Fibroblast of lung (primary cell): ENCODE results near the gene ROBO1. TPM values are rescaled to one million over a fixed set of nuclear protein-coding genes. Genes with fewer than 3 reads are reported as not detected.

Experiments used
- DNase-seq, 2 donors: peaks; one replicate each; pipeline versions ENCODE4 v3.0.0 to v3.0.0-alpha.2; 2010; ENCODE audit warnings: low read depth in 2 of 2
- H2AFZ ChIP-seq: 2 replicates; pipeline ENCODE4 v1.5.1; 2012; ENCODE audit warnings: low read length, control low read depth, inconsistent platforms
- H3K27ac ChIP-seq: 2 replicates; pipeline ENCODE4 v1.5.1; 2011; ENCODE audit warnings: low read length, control low read depth; ENCODE audit not compliant: insufficient read depth
- H3K27me3 ChIP-seq: 2 replicates; pipeline ENCODE4 v1.5.1; 2011; ENCODE audit warnings: mild to moderate bottlenecking, low read length; ENCODE audit not compliant: control insufficient read depth, insufficient read depth
- H3K36me3 ChIP-seq: 2 replicates; pipeline ENCODE4 v1.5.1; 2011; ENCODE audit warnings: low read length; ENCODE audit not compliant: control insufficient read depth, insufficient read depth
- H3K4me1 ChIP-seq: 2 replicates; pipeline ENCODE4 v1.5.1; 2011; ENCODE audit warnings: low read length; ENCODE audit not compliant: control insufficient read depth, insufficient read depth; ENCODE audit errors: extremely low read depth
- H3K4me2 ChIP-seq: 2 replicates; pipeline ENCODE4 v1.5.1; 2011; ENCODE audit warnings: low read length, control low read depth; ENCODE audit not compliant: insufficient read depth; ENCODE audit errors: extremely low read depth
- H3K4me3 ChIP-seq, 4 experiments: fragments of 200-600 bp in 1 of 4; sonication (generic) in 1 of 4; replicated peaks in 1 of 4; 2 replicates each; pipeline ENCODE4 v1.5.1; 2011 to 2016; ENCODE audit warnings: low read length in 4 of 4, low read depth in 3 of 4, mild to moderate bottlenecking in 3 of 4, control low read depth in 2 of 4, inconsistent platforms in 1 of 4, mixed read lengths in 1 of 4; ENCODE audit not compliant: insufficient read depth in 1 of 4; ENCODE audit errors: control extremely low read depth in 1 of 4
- H3K79me2 ChIP-seq: 2 replicates; pipeline ENCODE4 v1.5.1; 2012; ENCODE audit warnings: mild to moderate bottlenecking, low read length, inconsistent platforms; ENCODE audit not compliant: control insufficient read depth, insufficient read depth
- H3K9ac ChIP-seq: 2 replicates; pipeline ENCODE4 v1.5.1; 2011; ENCODE audit warnings: mild to moderate bottlenecking, low read length, control low read depth; ENCODE audit not compliant: insufficient read depth
- H3K9me3 ChIP-seq: 2 replicates; pipeline ENCODE4 v1.5.1; 2012; ENCODE audit warnings: low read depth, low read length; ENCODE audit not compliant: control insufficient read depth, insufficient read depth
- H4K20me1 ChIP-seq: 2 replicates; pipeline ENCODE4 v1.5.1; 2011; ENCODE audit warnings: low read length; ENCODE audit not compliant: control insufficient read depth, insufficient read depth; ENCODE audit errors: extremely low read depth
- EZH2 ChIP-seq: IDR thresholded peaks from 2 replicates; pipeline ENCODE4 v1.5.1; 2012; ENCODE audit warnings: low read length, control low read depth, mild to moderate bottlenecking; ENCODE audit errors: missing control alignments
- polyA plus RNA-seq, 2 donors: library from polyadenylated mRNA; depleted of rRNA in 1 of 2; stranded (reverse) in 1 of 2; unstranded in 1 of 2; fragments of >200 nt; gene quantifications; 2 replicates each; pipeline ENCODE4 v1.2.1, GENCODE V29; 2011 to 2012; ENCODE audit warnings: missing spikeins in 1 of 2
- total RNA-seq: library from RNA; depleted of rRNA; stranded (reverse); fragments of >200 nt; gene quantifications from 2 replicates; pipeline ENCODE4 v1.2.1, GENCODE V29; 2014
- TF ChIP-seq, protein P1 (sequence below), 2 donors: IDR thresholded peaks in 1 of 2; conservative IDR thresholded peaks in 1 of 2; 1 replicate in 1 of 2; 2 replicates in 1 of 2; pipeline ENCODE4 v1.5.1; 2011 to 2012; ENCODE audit warnings: low read length in 2 of 2, control low read depth in 1 of 2, inconsistent platforms in 1 of 2, low read depth in 1 of 2, mild to moderate bottlenecking in 1 of 2

The ROBO1 gene
- total and polyA plus RNA-seq, 2 donors (not counting 1 experiment from before 2014, with no cell fraction given), result 53.8 to 104 TPM

DNA sequence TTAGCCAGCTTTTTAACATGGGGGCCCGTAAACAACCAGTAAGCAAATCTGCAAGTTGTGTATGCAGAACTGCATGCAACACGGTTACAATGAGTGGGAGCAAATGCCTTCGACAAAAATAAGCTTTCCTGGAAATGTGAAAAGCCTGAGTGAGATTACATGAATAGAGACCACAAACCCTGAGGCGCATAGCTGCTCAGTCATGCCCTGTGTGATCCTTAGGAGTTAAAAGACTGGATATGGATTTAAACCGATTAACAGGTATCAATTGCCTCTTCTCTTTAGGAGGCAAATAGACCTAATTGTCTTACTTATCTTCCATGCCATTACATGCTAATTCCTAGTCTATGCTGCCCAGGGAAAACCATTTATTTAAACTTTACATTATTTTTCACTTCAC is 810.3 kb downstream of the ROBO1 start:
- H3K9ac ChIP-seq, result no peak overlapping the region
- no peaks in the 10 kb centered on the region for H3K27me3 ChIP-seq
- H3K36me3 ChIP-seq, result no peaks in the 10 kb centered on the region
- H4K20me1 ChIP-seq, result no peaks in the 10 kb centered on the region
- H3K4me3 ChIP-seq, result no peak overlapping the region
- H3K9me3 ChIP-seq, result no peaks in the 10 kb centered on the region
- no peaks in the 10 kb centered on the region for H3K79me2 ChIP-seq
- H2AFZ ChIP-seq, result no peak overlapping the region
- no peak for TF ChIP-seq EZH2
- TF ChIP-seq, protein P1, sequence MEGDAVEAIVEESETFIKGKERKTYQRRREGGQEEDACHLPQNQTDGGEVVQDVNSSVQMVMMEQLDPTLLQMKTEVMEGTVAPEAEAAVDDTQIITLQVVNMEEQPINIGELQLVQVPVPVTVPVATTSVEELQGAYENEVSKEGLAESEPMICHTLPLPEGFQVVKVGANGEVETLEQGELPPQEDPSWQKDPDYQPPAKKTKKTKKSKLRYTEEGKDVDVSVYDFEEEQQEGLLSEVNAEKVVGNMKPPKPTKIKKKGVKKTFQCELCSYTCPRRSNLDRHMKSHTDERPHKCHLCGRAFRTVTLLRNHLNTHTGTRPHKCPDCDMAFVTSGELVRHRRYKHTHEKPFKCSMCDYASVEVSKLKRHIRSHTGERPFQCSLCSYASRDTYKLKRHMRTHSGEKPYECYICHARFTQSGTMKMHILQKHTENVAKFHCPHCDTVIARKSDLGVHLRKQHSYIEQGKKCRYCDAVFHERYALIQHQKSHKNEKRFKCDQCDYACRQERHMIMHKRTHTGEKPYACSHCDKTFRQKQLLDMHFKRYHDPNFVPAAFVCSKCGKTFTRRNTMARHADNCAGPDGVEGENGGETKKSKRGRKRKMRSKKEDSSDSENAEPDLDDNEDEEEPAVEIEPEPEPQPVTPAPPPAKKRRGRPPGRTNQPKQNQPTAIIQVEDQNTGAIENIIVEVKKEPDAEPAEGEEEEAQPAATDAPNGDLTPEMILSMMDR (conservative IDR thresholded peaks at IDR 0.05 in 1 of 2, IDR thresholded peaks at IDR 0.05 in 1 of 2; ENCODE audit: low read depth in 1 of 2, low read length in 2 of 2), result no peak
- no peak overlapping the region for H3K27ac ChIP-seq
- H3K4me2 ChIP-seq, result no peak overlapping the region
- H3K4me1 ChIP-seq, result no peaks in the 10 kb centered on the region
- no peak for DNase-seq

DNA sequence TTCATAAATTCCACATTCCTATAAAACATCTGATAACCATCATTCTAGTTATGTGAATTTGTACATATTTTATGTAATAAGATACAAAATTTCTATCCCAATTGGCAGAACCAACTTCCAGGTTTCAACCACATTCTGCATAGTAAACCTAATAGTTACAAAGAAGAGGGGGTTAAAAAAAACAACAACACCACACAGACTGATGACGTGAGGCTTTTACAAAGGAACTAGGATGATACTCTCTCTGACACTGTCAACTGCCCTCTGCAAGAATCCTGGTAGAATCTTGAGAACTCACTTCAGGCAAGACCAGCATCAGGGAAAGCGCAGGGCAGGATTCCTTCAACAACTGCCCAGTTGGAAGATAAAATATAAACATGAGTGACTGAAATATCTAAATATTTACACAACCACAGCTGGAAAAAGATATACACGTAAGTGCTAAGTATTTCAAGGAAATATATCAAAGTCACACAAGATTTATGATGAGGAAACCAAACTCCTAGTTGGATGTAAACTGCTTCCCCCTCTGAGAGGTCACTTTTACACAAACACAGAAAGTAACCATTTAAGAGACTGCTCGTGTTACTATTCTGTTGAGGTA is 816.4 kb downstream of the ROBO1 start:
- Histone ChIP-seq H3K9me3 (no peaks in the 10 kb centered on the region), H2AFZ (no peak overlapping the region), H3K4me1 (no peaks in the 10 kb centered on the region), H3K4me2 (no peak overlapping the region), H3K36me3 (no peaks in the 10 kb centered on the region), H3K9ac (no peak overlapping the region), H3K27me3 (no peaks in the 10 kb centered on the region), H3K4me3 (no peak overlapping the region), H3K27ac (no peak overlapping the region), H3K79me2 (no peaks in the 10 kb centered on the region), H4K20me1 (no peaks in the 10 kb centered on the region)
- TF ChIP-seq, protein P1 (conservative IDR thresholded peaks at IDR 0.05 in 1 of 2, IDR thresholded peaks at IDR 0.05 in 1 of 2; ENCODE audit: low read depth in 1 of 2, low read length in 2 of 2), result no peak
- TF ChIP-seq EZH2, result no peak
- DNase-seq, result peak; percentile 23 to 91

GRCh38 chr3:78941587-78941986 is 826.2 kb downstream of the ROBO1 start:
- TF ChIP-seq EZH2, result no peak
- TF ChIP-seq, protein P1 (conservative IDR thresholded peaks at IDR 0.05 in 1 of 2, IDR thresholded peaks at IDR 0.05 in 1 of 2; ENCODE audit: low read depth in 1 of 2, low read length in 2 of 2), result no peak
- Histone ChIP-seq H3K79me2 (no peaks in the 10 kb centered on the region), H3K9ac (no peak overlapping the region), H2AFZ (no peak overlapping the region), H3K4me3 (no peak overlapping the region), H3K9me3 (no peaks in the 10 kb centered on the region), H3K27me3 (no peaks in the 10 kb centered on the region), H3K4me1 (peaks cover 2% of the 10 kb centered on the region), H3K36me3 (no peaks in the 10 kb centered on the region), H3K4me2 (peak overlapping the region; percentile 56), H3K27ac (no peak overlapping the region), H4K20me1 (no peaks in the 10 kb centered on the region)
- DNase-seq, result peak; percentile 93 to 94
